ENCODE data around the gene PARP1.

Gene PARP1

GRCh38 chr1:226314055-226314454, 93.8 kb downstream of the PARP1 start:
- in situ Hi-C loops (cut with MboI; ENCODE audit: low sequenced_read_pairs), result no loop called here

GRCh38 chr1:226312065-226312464, 95.8 kb downstream of the PARP1 start:
- in situ Hi-C loops (cut with MboI; ENCODE audit: low sequenced_read_pairs), result no loop called here

- in situ Hi-C loops (cut with MboI; ENCODE audit: low sequenced_read_pairs), result no loop called here
Observed at GRCh38 chr1:226311376-226311775, 96.5 kb downstream of the PARP1 start.

Data from HL-60/S4 treated with phorbol 12-myristate 13-acetate at 8.2 ng/mL for 4 days and 3 days (cell line).